Fibroblast of pulmonary artery (primary cell): ENCODE data around the gene MYH14.

ENCODE experiments used
- DNase-seq: peaks from one replicate; pipeline ENCODE4 v3.0.0-alpha.2; 2010; ENCODE audit warnings: low read depth
- H3K4me3 ChIP-seq: replicated peaks from 2 replicates; pipeline ENCODE4 v1.5.1; 2011; ENCODE audit warnings: low read depth, mild to moderate bottlenecking, control low read depth, low read length, moderate library complexity
- CTCF ChIP-seq: IDR thresholded peaks from 2 replicates; pipeline ENCODE4 v1.5.1; 2011; ENCODE audit warnings: mild to moderate bottlenecking, control low read depth, low read length, inconsistent platforms; ENCODE audit errors: missing control alignments

The MYH14 gene

GRCh38 chr19:50202386-50202785 lies 1.0 kb upstream of the MYH14 start:
- TF ChIP-seq CTCF = no peak
- H3K4me3 ChIP-seq = no peak overlapping the region
- DNase-seq = no peak

- no peak for DNase-seq
- no peak for TF ChIP-seq CTCF
- H3K4me3 ChIP-seq = no peak overlapping the region
Measured at GRCh38 chr19:50202962-50203280, 501 bp upstream of the MYH14 start.

GRCh38 chr19:50204081-50204428 lies 633 bp downstream of the MYH14 start:
- no peak overlapping the region for H3K4me3 ChIP-seq
- TF ChIP-seq CTCF = no peak
- no peak for DNase-seq

DNA sequence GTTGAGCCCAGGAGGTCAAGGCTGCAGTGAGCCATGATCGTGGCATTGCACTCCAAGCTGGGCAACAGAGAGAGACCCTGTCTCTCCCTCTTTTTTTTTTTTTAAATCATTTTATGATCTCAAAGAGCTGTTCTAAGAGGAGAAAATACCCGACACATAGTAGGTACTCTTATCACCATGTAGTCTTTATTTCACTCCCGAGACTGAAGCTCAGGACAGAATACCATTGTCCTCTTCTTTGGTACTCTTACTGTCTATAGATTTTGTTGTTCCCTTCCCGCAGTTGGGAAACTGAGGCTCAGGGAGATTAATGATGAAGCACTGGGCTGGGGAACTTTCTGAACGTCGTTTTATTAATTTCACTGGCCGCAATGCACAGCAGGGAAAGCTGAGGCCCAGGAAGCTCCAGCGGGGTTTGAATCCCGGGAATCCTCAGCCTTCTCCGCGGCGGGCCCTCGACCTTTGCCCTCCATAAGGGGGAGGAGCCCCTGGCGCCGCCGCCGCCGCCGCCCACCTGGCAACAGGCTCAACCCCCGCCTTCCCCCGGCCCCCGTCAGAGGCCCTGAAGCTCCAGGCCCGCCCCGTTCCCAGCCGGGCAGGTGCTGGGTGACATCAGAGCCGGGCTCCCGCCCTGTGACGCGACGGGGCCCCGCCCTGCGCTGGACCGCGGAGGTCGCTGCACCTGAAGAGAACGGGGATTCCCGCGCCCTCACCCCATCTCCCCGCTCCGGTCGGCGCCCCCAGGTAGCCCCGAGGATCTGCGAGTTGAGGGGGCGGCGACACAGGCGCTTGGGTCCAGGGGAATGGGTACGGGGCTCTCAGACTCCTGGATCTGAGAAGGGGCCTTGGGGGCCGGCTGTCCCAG lies 1.6 kb downstream of the MYH14 start:
- no peak overlapping the region for H3K4me3 ChIP-seq
- no peak for DNase-seq
- no peak for TF ChIP-seq CTCF

- H3K4me3 ChIP-seq = no peak overlapping the region
- no peak for DNase-seq
- no peak for TF ChIP-seq CTCF
Measured at GRCh38 chr19:50205681-50206138, 2.3 kb downstream of the MYH14 start.

GRCh38 chr19:50206191-50206590 lies 2.8 kb downstream of the MYH14 start:
- H3K4me3 ChIP-seq = no peak overlapping the region
- TF ChIP-seq CTCF = no peak
- no peak for DNase-seq

- no peak overlapping the region for H3K4me3 ChIP-seq
- no peak for DNase-seq
- TF ChIP-seq CTCF = no peak
Measured at GRCh38 chr19:50207730-50208129, 4.3 kb downstream of the MYH14 start.
